Left ventricle myocardium inferior (tissue), 1 donor: ENCODE measurements around the gene GPN1. TPM values are rescaled to one million over a fixed set of nuclear protein-coding genes. Genes with fewer than 3 reads are reported as not detected.
A peak's percentile ranks its signal among the peaks of the same experiment; 100 is the strongest.
"Not testable (repeated sequence)": the region's sequence is repeated elsewhere in the genome, so short reads cannot be mapped to it uniquely, and the experiment has no call there.

Experiments used
- DNase-seq: peaks from one replicate; pipeline ENCODE4 v3.0.0-alpha.2; 2020
- H3K27ac ChIP-seq: fragments of 200-600 bp; replicated peaks from 2 replicates; pipeline ENCODE4 v1.8.0; 2021
- H3K27me3 ChIP-seq: fragments of 200-600 bp; 2 replicates; pipeline ENCODE4 v1.8.0; 2021; ENCODE audit warnings: low read depth
- H3K36me3 ChIP-seq: fragments of 200-600 bp; 2 replicates; pipeline ENCODE4 v1.8.0; 2021
- H3K4me1 ChIP-seq: fragments of 200-600 bp; 2 replicates; pipeline ENCODE4 v1.8.0; 2021
- H3K4me3 ChIP-seq: fragments of 200-600 bp; 2 replicates; pipeline ENCODE4 v1.8.0; 2021; ENCODE audit warnings: mild to moderate bottlenecking, moderate library complexity
- H3K9me3 ChIP-seq: fragments of 200-600 bp; replicated peaks from 2 replicates; pipeline ENCODE4 v1.8.0; 2021
- intact Hi-C: fragments of 100-400 bp; cut with micrococcal nuclease; formaldehyde crosslinking; loops from one replicate; pipeline ENCODE4 v1.11.0; 2022
- total RNA-seq: library from RNA; stranded (reverse); fragmentation: NEBNext Ultra II Directional; extraction: Animal tissue kit (Norgen Biotek cat#: 25700); gene quantifications from one replicate; pipeline ENCODE4 v1.2.1, GENCODE V29; 2021
- TF ChIP-seq, protein P1 (sequence below): fragments of 200-600 bp; IDR thresholded peaks from 2 replicates; pipeline ENCODE4 v1.8.0; 2021; ENCODE audit warnings: antibody characterized with exemption, mild to moderate bottlenecking, borderline replicate concordance
- donor health status: DM: no; HTN: yes; CAD: no; lungs with severe emphysema.

Gene GPN1
- total RNA-seq, 1 donor from 2014 or later, result 16.6 TPM

DNA sequence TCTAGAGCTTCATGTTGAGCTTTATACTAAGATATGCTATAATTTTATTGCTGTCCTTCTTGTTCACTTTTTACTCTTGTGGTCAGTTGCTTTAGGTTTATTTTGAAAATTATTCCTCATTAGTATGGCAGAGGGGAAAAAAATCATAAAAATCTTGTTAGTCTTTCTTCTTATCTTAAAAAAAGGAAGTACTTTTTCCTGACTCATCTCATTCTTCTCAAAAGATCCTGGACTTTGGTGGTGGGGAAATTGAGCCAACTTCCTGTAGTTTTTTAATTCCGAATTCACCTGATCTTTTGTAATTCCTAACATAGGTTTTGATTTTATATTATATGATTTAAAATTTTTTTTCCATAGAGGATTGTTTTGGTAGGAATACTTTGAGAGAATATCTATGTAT lies 38.6 kb downstream of the GPN1 start:
- H3K4me1 ChIP-seq, result peaks cover 40% of the 10 kb centered on the region
- peaks cover 58% of the 10 kb centered on the region for H3K36me3 ChIP-seq
- no peaks in the 10 kb centered on the region for H3K27me3 ChIP-seq
- TF ChIP-seq, protein P1, sequence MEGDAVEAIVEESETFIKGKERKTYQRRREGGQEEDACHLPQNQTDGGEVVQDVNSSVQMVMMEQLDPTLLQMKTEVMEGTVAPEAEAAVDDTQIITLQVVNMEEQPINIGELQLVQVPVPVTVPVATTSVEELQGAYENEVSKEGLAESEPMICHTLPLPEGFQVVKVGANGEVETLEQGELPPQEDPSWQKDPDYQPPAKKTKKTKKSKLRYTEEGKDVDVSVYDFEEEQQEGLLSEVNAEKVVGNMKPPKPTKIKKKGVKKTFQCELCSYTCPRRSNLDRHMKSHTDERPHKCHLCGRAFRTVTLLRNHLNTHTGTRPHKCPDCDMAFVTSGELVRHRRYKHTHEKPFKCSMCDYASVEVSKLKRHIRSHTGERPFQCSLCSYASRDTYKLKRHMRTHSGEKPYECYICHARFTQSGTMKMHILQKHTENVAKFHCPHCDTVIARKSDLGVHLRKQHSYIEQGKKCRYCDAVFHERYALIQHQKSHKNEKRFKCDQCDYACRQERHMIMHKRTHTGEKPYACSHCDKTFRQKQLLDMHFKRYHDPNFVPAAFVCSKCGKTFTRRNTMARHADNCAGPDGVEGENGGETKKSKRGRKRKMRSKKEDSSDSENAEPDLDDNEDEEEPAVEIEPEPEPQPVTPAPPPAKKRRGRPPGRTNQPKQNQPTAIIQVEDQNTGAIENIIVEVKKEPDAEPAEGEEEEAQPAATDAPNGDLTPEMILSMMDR, result no peak
- no peak overlapping the region for H3K4me3 ChIP-seq
- no peaks in the 10 kb centered on the region for H3K9me3 ChIP-seq
- H3K27ac ChIP-seq, result no peak overlapping the region
- intact Hi-C loops, result no loop called here
- no peak for DNase-seq

DNA sequence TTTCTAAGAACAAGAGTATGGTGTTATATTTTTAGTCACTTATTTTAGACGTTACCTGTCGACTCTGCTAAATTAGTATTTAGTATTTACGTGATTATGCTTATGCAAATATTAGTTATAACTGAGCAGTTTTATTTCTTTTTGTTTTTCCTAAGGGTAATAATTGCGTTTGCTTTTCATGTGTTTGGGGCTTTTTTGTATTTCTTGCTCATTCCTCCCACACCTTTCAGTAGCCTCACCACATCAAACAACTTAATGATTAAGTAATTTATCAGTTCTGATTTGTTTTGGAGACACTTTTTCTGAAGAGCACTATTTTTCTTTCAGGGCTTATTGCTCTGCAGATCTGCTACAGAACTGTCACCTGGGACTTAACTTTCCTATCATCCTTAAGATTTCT lies 42.4 kb downstream of the GPN1 start:
- TF ChIP-seq, protein P1, result no peak
- Histone ChIP-seq H3K4me3 (no peak overlapping the region), H3K27ac (no peak overlapping the region), H3K36me3 (peaks cover 83% of the 10 kb centered on the region), H3K27me3 (no peaks in the 10 kb centered on the region), H3K9me3 (no peaks in the 10 kb centered on the region), H3K4me1 (peaks cover 13% of the 10 kb centered on the region)
- intact Hi-C loops, result no loop called here
- no peak for DNase-seq

DNA sequence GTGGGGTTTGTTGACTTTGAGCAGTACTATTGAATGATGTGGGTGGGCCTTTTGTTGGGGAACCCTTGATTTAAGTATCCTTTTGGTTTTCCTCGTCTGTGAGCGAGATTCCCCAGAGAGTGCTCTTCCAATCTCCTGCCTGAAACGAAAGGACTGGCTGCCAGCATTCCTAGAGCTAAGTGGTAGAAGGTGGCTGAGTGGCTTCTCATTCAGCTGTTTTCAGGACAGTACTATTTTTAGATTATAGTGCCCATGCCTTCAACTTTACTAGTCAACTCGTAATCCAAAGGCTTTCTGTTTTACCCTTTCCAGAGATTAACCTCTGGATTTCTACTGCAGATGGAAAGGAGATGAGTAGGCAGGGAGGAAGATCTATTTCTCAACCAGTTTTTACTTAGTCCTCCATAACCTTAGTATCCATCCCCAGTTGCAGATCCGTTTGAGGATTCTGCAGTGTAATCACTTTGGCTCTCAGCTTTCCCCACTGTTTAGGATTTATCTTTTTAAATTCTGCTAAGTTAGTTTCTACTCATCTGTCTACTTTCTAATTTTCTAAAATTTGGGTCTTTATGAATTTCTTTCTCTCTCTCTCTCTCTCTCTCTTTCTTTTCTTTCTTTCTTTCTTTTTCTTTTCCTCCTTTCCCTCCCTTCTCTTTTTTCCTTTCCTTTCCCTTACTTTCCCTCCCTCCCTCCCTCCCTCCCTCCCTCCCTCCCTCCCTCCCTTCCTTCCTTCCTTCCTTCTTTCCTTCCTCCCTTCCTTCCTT lies 44.1 kb downstream of the GPN1 start:
- intact Hi-C loops, result no loop called here
- no peaks in the 10 kb centered on the region for H3K27me3 ChIP-seq
- H3K9me3 ChIP-seq, result no peaks in the 10 kb centered on the region
- peaks cover 13% of the 10 kb centered on the region for H3K4me1 ChIP-seq
- no peak overlapping the region for H3K4me3 ChIP-seq
- DNase-seq, result no peak
- peaks cover 84% of the 10 kb centered on the region for H3K36me3 ChIP-seq
- TF ChIP-seq, protein P1, result no peak
- peak overlapping the region; percentile 62 for H3K27ac ChIP-seq

DNA sequence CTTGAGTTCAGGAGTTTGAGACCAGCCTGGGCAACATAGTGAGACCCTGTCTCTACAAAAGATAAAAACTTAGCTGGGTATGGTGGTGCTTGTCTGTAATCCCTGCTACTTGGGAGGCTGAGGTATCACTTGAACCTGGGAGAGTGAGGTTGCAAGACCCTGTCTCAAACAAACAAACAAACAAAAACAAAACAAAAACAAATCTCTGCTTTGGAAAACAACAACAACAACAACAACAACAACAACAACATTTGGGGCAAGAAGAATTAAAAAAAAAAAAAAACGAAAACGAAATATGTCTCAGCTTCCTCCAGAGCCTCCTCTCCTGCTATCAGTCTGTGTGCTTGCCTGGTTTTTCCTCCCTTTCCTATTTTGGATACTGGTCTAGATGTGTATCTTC lies 51.7 kb downstream of the GPN1 start:
- H3K27ac ChIP-seq, result no peak overlapping the region
- no peak for DNase-seq
- no peaks in the 10 kb centered on the region for H3K9me3 ChIP-seq
- no peaks in the 10 kb centered on the region for H3K27me3 ChIP-seq
- peaks cover 8% of the 10 kb centered on the region for H3K4me1 ChIP-seq
- TF ChIP-seq, protein P1, result no peak
- no peak overlapping the region for H3K4me3 ChIP-seq
- peaks cover 77% of the 10 kb centered on the region for H3K36me3 ChIP-seq
- intact Hi-C loops, result no loop called here

DNA sequence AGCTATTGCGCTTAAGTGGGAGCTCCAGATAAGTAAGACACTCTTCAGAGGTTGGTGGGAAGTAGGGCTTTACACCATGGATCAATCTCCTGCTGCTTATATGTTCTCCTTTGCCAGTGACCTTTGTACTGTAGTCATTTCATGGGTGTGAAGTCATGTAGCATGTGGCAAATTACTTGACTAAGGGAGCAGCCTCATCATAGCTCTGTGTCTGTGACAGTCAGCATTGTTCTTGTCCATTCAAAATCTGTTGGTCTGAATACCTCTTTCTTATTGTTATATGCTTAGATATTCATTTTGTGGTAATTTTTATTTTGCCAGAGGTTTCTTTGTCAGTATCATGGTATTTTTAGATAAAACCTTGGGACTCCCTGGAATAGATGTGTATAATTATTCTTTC lies 53.0 kb downstream of the GPN1 start:
- H3K27ac ChIP-seq, result no peak overlapping the region
- H3K36me3 ChIP-seq, result peaks cover 77% of the 10 kb centered on the region
- no peak overlapping the region for H3K4me3 ChIP-seq
- no peaks in the 10 kb centered on the region for H3K27me3 ChIP-seq
- no peak for DNase-seq
- no peaks in the 10 kb centered on the region for H3K9me3 ChIP-seq
- TF ChIP-seq, protein P1, result no peak
- intact Hi-C loops, result no loop called here
- H3K4me1 ChIP-seq, result peaks cover 8% of the 10 kb centered on the region

DNA sequence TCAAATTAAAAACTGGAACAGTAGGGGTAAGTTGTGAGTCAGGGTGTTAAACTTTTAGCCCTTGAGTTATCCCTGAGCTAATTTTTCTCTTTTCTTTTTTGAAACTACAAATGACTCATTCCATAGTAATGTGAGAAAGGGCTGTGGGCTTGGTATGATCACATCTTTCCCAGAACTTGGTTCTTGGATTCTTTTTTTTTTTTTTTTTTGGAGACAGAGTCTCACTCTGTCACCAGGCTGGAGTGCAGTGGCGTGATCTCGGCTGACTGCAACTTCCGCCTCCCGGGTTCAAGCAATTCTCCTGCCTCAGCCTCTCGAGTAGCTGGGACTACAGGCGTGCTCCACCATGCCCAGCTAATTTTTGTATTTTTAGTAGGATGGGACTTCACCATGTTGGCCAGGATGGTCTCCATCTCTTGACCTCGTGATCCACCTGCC lies 53.5 kb downstream of the GPN1 start:
- H3K27ac ChIP-seq, H3K4me1 ChIP-seq, intact Hi-C loops, H3K9me3 ChIP-seq, DNase-seq, H3K27me3 ChIP-seq, H3K4me3 ChIP-seq: not testable (repeated sequence)
- peaks cover 77% of the 10 kb centered on the region for H3K36me3 ChIP-seq
